ENCODE results near the gene GABRG3. TPM values are rescaled to one million over a fixed set of nuclear protein-coding genes. Genes with fewer than 3 reads are reported as not detected.

GABRG3 gene
- polyA plus RNA-seq, 1 experiment: not detected

DNA sequence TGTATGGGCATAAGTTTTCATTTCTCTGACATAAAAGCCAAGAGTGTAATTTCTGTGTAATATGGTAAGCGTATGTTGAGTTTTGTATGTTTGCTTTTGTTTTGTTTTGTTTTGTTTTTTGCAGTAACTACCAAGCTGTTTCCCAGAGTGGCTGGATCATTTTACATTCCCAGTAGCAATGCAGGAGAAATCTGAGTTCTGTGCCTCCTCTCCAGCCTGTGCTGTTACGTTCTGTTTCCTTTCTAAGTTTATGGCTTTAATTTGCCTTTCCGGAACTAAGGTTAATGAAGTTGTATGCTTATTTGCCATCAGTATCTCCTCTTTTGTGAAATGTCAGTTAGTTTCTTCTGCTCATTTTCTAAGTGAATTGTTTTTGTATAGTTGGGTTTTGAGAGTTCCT, 307.8 kb downstream of the GABRG3 start:
- POLR2A ChIA-PET: no interaction called here
- no peaks in the 10 kb centered on the region for H3K36me3 ChIP-seq (ENCODE audit: control insufficient read depth, insufficient read depth, low read length)
- no peak for DNase-seq (ENCODE audit: low read depth)
- CTCF ChIA-PET: no interaction called here
- H3K27me3 ChIP-seq (ENCODE audit: control insufficient read depth, insufficient read depth, low read length): no peaks in the 10 kb centered on the region
- no peak overlapping the region for H3K4me3 ChIP-seq (ENCODE audit: low read depth, low read length)
- TF ChIP-seq, protein P1, sequence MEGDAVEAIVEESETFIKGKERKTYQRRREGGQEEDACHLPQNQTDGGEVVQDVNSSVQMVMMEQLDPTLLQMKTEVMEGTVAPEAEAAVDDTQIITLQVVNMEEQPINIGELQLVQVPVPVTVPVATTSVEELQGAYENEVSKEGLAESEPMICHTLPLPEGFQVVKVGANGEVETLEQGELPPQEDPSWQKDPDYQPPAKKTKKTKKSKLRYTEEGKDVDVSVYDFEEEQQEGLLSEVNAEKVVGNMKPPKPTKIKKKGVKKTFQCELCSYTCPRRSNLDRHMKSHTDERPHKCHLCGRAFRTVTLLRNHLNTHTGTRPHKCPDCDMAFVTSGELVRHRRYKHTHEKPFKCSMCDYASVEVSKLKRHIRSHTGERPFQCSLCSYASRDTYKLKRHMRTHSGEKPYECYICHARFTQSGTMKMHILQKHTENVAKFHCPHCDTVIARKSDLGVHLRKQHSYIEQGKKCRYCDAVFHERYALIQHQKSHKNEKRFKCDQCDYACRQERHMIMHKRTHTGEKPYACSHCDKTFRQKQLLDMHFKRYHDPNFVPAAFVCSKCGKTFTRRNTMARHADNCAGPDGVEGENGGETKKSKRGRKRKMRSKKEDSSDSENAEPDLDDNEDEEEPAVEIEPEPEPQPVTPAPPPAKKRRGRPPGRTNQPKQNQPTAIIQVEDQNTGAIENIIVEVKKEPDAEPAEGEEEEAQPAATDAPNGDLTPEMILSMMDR (IDR thresholded peaks at IDR 0.05; ENCODE audit: insufficient read depth, low read depth, low read length): no peak

DNA sequence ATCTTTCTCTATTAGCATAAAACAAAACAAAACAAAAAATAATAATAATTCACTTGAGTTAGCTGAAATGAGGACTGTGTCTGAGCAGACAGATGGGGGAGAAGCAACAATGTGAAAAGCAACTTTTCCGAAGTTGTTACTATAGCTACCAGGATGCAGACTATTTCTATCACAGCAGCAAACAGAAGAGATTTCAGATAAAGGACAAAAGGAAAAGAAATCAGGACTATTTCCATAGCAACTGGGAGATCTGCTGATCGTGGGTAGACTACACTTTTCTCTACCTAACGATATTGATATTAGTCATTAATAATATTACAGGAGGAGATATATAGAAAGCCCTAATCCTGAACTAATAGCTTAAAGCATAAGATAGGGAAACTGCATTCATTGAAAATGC, 321.7 kb downstream of the GABRG3 start:
- ChIA-PET POLR2A (no interaction called here), CTCF (no interaction called here)
- H3K27me3 ChIP-seq (ENCODE audit: control insufficient read depth, insufficient read depth, low read length): no peaks in the 10 kb centered on the region
- TF ChIP-seq, protein P1 (IDR thresholded peaks at IDR 0.05; ENCODE audit: insufficient read depth, low read depth, low read length): no peak
- no peak for DNase-seq (ENCODE audit: low read depth)
- no peaks in the 10 kb centered on the region for H3K36me3 ChIP-seq (ENCODE audit: control insufficient read depth, insufficient read depth, low read length)
- no peak overlapping the region for H3K4me3 ChIP-seq (ENCODE audit: low read depth, low read length)

DNA sequence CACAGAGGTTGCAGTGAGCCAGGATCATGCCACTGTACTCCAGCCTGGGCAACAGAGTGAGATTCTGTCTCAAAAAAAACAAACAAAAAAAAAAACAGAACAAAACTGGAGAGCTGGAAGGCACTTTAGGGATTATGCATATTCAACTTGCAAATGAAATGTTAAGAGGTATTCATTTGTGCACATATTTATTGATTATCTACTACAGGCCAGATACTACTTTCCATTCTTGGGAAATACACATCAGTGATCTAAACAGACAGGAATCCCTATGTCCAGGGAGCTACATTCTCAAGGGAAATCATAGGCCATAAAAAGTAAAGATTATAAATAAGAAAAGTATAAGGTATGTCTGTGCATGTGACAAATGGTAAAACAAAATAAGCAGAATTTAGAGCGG, 322.6 kb downstream of the GABRG3 start:
- no peak for DNase-seq (ENCODE audit: low read depth)
- CTCF ChIA-PET: interaction anchor here (0.6 kb wide), 1 partner anchor 537 kb away, joined by 3 read pairs; no protein-coding TSS in a partner anchor
- H3K36me3 ChIP-seq (ENCODE audit: control insufficient read depth, insufficient read depth, low read length): no peaks in the 10 kb centered on the region
- no peaks in the 10 kb centered on the region for H3K27me3 ChIP-seq (ENCODE audit: control insufficient read depth, insufficient read depth, low read length)
- TF ChIP-seq, protein P1 (IDR thresholded peaks at IDR 0.05; ENCODE audit: insufficient read depth, low read depth, low read length): no peak
- POLR2A ChIA-PET: no interaction called here
- no peak overlapping the region for H3K4me3 ChIP-seq (ENCODE audit: low read depth, low read length)

DNA sequence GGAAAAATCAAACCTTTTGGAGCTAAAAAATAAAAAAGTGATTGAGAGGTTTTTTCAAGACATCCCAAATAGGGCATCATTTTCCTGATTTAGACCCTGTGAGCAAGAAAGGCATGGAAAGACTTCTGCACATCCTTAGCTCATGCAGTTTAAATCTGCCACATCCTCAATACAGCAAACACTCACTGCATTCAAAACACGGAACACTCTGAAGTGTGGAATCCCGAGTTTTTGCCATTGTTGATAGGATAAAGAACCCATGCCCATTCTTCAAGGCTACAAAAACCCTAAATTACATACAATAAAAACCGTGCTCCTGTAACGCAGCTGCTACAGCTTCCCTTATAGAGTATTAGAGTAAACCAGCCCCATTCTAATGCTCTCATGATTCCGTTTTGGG, 346.8 kb downstream of the GABRG3 start:
- ChIA-PET CTCF (no interaction called here), POLR2A (no interaction called here)
- no peaks in the 10 kb centered on the region for H3K36me3 ChIP-seq (ENCODE audit: control insufficient read depth, insufficient read depth, low read length)
- no peak overlapping the region for H3K4me3 ChIP-seq (ENCODE audit: low read depth, low read length)
- TF ChIP-seq, protein P1 (IDR thresholded peaks at IDR 0.05; ENCODE audit: insufficient read depth, low read depth, low read length): no peak
- DNase-seq (ENCODE audit: low read depth): no peak
- no peaks in the 10 kb centered on the region for H3K27me3 ChIP-seq (ENCODE audit: control insufficient read depth, insufficient read depth, low read length)

DNA sequence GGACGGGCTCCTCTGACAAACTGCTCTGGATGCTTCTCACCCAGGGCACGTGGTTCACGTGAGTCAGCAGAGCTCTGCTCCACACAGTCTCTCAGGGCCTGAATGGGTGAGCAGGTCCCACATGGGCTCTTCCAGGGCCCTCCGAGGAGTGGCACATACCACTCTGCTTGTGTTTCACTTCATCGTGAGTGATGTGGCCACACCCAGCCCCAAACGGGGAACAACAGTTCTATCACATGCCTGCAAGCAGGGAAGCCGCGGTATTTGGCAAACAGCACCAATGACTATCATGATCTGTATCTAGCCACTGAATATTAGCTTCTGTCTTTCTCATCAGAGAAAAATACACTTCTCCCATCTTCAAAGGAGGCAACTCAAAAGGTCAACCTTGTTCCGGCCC, 352.8 kb downstream of the GABRG3 start:
- ChIA-PET POLR2A (no interaction called here), CTCF (no interaction called here)
- Histone ChIP-seq H3K36me3 (ENCODE audit: control insufficient read depth, insufficient read depth, low read length) (no peaks in the 10 kb centered on the region), H3K27me3 (ENCODE audit: control insufficient read depth, insufficient read depth, low read length) (no peaks in the 10 kb centered on the region), H3K4me3 (ENCODE audit: low read depth, low read length) (no peak overlapping the region)
- no peak for DNase-seq (ENCODE audit: low read depth)
- TF ChIP-seq, protein P1 (IDR thresholded peaks at IDR 0.05; ENCODE audit: insufficient read depth, low read depth, low read length): no peak

All from BJ (cell line).